ENCODE data around the gene ADAP1.

ADAP1 gene

DNA sequence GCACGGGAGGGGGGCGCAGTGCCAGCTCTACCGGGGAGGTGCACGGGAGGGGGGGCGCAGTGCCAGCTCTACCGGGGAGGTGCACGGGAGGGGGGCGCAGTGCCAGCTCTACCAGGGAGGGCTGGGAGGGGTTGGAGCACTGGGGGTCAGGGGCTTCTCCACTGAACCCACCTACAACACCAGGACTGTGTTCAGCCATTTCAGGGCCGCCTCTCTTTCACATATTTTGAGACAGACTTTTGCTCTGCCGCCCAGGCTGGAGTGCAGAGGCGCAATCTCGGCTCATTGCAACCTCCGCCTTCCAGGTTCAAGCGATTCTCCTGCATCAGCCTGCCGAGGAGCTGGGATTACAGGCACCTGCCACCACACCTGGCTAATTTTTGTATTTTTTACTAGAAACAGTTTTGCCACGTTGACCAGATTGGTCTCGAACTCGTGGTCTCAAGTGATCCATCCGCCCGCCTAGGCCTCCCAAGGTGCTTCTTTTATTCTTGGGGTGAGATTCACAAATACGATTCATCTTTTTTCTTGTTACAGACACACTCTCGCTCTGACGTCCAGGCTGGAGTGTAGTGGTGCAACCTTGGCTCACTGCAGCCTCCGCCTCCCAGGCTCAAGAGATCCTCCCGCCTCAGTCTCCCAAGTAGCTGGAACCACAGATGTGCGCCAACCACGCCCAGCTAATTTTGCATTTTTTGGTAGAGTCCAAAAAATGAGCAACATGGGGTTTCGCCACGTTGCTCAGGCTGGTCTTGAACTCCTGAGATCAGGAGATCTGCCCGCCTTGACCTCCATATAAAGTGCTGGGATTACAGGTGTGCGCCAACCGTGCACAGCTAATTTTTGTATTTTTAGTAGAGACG, 37.0 kb downstream of the ADAP1 start:
- no peak for TF ChIP-seq Cebpa-rat (IDR thresholded peaks at IDR 0.05)
- no peak overlapping the region for H3K27ac ChIP-seq
- H3K27me3 ChIP-seq, result no peaks in the 10 kb centered on the region
- peak overlapping the region in 2 of 11 experiments; percentile 46 to 70; a peak in 4 of 22 replicates for H3K4me2 ChIP-seq
- H3K4me1 ChIP-seq, result peaks cover 52 to 92% (median 82%) of the 10 kb centered on the region in 10 experiments
- H3K9ac ChIP-seq, result no peak overlapping the region
- H3K4me3 ChIP-seq, result no peak overlapping the region
- H3K36me3 ChIP-seq, result peaks cover 0 to 65% (median 28%) of the 10 kb centered on the region in 11 experiments; a peak in 17 of 22 replicates
- peaks cover 0 to 10% (median 0%) of the 10 kb centered on the region in 11 experiments; a peak in 1 of 22 replicates for H3K9me3 ChIP-seq (replicated peaks in 1 of 11)
- peaks cover 0 to 37% (median 13%) of the 10 kb centered on the region in 11 experiments; a peak in 12 of 22 replicates for H4K20me1 ChIP-seq

DNA sequence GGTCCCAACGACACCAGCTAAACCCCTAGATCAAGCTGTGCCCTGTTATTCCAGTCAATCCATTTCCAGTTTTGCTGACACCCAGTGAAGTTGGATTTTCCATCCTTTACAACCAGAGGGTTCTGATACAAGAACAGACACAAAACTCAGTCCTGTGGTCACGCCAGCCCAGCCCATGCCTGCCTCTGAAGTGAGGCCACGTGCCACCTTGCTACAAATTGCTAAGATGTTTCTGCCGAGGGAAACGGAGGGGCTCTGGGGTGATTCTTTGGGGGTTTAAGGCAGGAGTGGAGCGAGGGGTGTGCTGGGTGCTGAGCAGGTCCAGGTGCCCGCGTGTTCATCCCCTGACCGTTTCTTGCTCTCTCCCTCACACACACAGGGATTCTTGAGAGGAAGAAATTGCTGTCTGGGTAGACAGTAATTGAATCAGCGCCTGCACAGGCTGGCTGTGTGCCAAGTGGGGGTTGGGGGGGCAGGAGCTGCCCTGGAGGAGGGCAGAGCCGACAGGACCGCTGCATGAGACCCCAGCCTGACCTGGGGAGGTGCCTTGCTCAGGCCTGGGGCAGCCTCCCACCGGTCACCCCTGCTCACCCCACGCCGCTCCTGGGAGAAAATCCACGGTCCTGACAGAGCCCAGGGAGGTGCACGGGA, 38.1 kb downstream of the ADAP1 start:
- H3K36me3 ChIP-seq, result peaks cover 0 to 67% (median 28%) of the 10 kb centered on the region in 11 experiments; a peak in 17 of 22 replicates
- H3K27me3 ChIP-seq, result no peaks in the 10 kb centered on the region
- no peak for TF ChIP-seq Cebpa-rat (IDR thresholded peaks at IDR 0.05)
- H3K9me3 ChIP-seq (replicated peaks in 1 of 11), result peaks cover 0 to 10% (median 0%) of the 10 kb centered on the region in 11 experiments; a peak in 1 of 22 replicates
- H3K27ac ChIP-seq, result no peak overlapping the region
- no peak overlapping the region for H3K4me3 ChIP-seq
- 0 out of 22 replicates have a peak overlapping the region, but pooled peaks of 1 of the 11 experiments have one; percentile 6 for H3K9ac ChIP-seq
- H4K20me1 ChIP-seq, result peaks cover 0 to 45% (median 13%) of the 10 kb centered on the region in 11 experiments; a peak in 12 of 22 replicates
- peaks cover 41 to 90% (median 76%) of the 10 kb centered on the region in 10 experiments for H3K4me1 ChIP-seq
- H3K4me2 ChIP-seq, result peak overlapping the region; percentile 6 to 39 (median 25); a peak in 8 of 22 replicates

DNA sequence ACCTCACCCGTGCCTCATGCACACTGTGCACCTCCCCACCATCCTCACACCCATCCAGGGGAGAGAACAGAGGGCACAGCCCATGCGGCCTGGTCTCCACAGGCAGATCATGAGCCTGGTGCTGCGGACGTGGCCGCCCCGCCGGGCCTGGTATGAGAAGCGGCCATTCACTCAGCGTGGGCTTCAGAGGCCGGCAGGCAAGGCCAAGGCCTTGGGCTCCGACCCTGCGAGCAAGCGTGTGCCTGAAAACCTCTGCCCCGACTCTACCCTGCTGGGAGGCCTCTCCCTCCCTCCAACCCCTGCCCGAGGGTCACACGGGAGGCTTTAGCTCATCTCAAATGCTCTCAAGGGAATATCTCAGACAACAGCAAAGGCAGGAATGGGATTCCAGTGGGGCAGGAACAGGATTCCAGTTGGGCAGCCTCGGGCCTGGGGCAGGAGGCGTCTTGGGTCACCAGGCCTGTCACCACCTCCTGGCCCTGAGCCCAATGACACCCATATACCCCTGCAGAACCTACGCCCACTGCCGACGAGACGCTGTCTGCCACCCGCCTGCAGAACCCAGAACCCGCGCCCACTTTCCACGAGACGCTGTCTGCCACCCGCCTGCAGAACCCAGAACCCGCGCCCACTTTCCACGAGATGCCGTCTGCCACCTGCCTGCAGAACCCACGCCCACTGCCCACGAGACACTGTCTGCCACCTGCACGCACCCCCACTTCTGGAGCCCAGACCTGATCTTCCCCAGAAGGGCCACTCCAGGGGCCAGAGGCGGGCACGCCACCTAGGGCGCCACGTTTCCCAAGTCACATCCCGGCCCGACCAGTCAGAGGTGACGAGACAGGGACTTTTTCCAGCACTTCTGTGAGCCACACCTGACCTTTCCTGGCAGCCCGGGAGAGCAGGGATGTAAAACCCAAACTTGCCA, 38.9 kb downstream of the ADAP1 start:
- peaks cover 40 to 89% (median 75%) of the 10 kb centered on the region in 10 experiments for H3K4me1 ChIP-seq
- peak overlapping the region in 9 of 11 experiments; percentile 6 to 73 (median 36); a peak in 11 of 22 replicates for H3K4me2 ChIP-seq
- TF ChIP-seq Cebpa-rat (IDR thresholded peaks at IDR 0.05), result no peak
- no peak overlapping the region for H3K27ac ChIP-seq
- no peak overlapping the region for H3K4me3 ChIP-seq
- peak overlapping the region in 1 of 11 experiments; percentile 6; a peak in 1 of 22 replicates for H3K9ac ChIP-seq
- peaks cover 0 to 4% (median 0%) of the 10 kb centered on the region in 11 experiments; a peak in 7 of 22 replicates for H3K27me3 ChIP-seq
- peaks cover 0 to 60% (median 28%) of the 10 kb centered on the region in 11 experiments; a peak in 17 of 22 replicates for H3K36me3 ChIP-seq
- H3K9me3 ChIP-seq (replicated peaks in 1 of 11), result peaks cover 0 to 10% (median 0%) of the 10 kb centered on the region in 11 experiments; a peak in 1 of 22 replicates
- H4K20me1 ChIP-seq, result peaks cover 0 to 45% (median 15%) of the 10 kb centered on the region in 11 experiments; a peak in 12 of 22 replicates

DNA sequence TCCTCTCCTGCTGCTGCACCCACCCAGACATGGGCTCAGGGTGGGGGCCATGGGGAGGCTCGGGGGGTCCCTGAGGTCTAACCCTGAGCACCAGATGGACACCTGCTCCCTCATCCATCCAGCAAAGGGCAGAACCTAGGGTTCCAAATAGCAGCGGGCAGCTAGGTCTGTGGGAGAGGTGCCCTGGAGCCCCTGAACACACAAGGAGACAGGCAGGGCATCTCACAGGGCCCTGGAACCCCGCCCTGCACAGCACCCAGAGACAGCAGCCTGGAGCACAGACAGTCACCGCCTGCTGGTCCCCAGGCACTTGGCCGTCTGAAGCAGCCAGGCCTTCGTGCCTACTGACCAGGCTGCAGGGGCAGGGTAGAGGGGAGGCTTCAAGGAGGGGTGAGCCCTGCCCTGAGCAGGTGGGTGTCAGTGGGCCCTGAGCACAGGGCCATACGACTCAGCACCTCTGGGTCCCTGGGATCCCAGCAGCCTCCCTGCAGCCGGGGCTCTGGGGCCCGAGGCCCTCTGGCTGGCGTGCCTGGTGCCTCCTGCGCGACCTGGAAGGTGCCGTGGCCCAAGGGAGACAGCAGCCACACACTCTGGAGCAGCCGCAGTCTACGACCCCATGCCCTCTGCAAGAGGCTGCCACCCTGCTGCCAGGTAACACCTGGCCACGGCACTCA, 39.8 kb downstream of the ADAP1 start:
- Histone ChIP-seq H3K4me3 (no peak overlapping the region), H3K36me3 (peaks cover 0 to 60% (median 28%) of the 10 kb centered on the region in 11 experiments; a peak in 17 of 22 replicates), H3K9me3 (replicated peaks in 1 of 11) (peaks cover 0 to 10% (median 0%) of the 10 kb centered on the region in 11 experiments; a peak in 1 of 22 replicates), H4K20me1 (peaks cover 0 to 45% (median 17%) of the 10 kb centered on the region in 11 experiments; a peak in 14 of 22 replicates), H3K9ac (peak overlapping the region in 2 of 11 experiments; percentile 4 to 8; a peak in 2 of 22 replicates), H3K27me3 (peaks cover 0 to 13% (median 3%) of the 10 kb centered on the region in 11 experiments; a peak in 14 of 22 replicates), H3K4me1 (peaks cover 46 to 90% (median 76%) of the 10 kb centered on the region in 10 experiments), H3K4me2 (peak overlapping the region in 7 of 11 experiments; percentile 8 to 73 (median 54); a peak in 8 of 22 replicates), H3K27ac (peak overlapping the region in 1 of 11 experiments; percentile 22; a peak in 1 of 22 replicates)
- TF ChIP-seq Cebpa-rat (IDR thresholded peaks at IDR 0.05), result no peak

DNA sequence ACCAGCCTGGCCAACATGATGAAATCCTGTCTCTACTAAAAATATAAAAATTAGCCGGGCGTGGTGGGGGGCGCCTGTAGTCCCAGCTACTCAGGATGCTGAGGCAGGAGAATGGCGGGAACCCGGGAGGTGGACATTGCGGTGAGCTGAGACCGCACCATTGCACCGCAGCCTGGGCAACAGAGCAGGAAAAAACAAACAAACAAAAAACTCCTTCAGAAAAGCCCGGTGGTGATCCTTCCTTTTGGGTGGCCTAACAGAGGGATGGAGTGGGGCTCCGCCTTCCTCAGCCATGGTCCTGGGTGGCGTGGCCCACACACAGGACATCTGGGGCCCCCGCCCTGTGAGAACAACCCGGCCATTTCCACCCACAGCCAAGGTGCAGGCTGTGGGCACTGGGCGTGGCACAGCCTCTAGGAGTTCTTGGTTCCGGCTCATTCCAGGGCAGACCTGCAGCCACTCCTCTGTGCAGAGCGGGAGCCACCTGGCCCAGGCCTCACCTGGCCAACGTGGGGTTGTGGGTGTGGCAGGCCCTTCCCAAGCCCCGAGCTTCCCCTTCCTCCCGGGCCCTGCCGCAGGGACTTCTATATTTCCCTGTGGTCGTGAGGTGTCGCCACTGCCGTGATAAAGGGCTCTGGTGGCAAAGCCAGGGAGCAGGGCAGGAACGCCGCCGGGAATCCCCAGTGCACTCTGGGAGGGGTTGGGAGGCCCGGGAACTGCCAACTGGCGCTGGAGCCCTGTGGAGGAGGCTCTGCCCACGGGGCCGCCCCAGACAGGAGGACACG, 40.6 kb downstream of the ADAP1 start:
- H4K20me1 ChIP-seq, result peaks cover 0 to 43% (median 18%) of the 10 kb centered on the region in 11 experiments; a peak in 15 of 22 replicates
- no peak overlapping the region for H3K4me3 ChIP-seq
- H3K9ac ChIP-seq, result peak overlapping the region in 2 of 11 experiments; percentile 4 to 8; a peak in 2 of 22 replicates
- H3K27me3 ChIP-seq, result peaks cover 0 to 20% (median 9%) of the 10 kb centered on the region in 11 experiments; a peak in 15 of 22 replicates
- H3K4me2 ChIP-seq, result peak overlapping the region in 5 of 11 experiments; percentile 26 to 73 (median 63); a peak in 9 of 22 replicates
- H3K9me3 ChIP-seq (replicated peaks in 1 of 11), result peaks cover 0 to 10% (median 0%) of the 10 kb centered on the region in 11 experiments; a peak in 1 of 22 replicates
- peaks cover 0 to 55% (median 28%) of the 10 kb centered on the region in 11 experiments; a peak in 17 of 22 replicates for H3K36me3 ChIP-seq
- peak overlapping the region in 2 of 11 experiments; percentile 3 to 22; a peak in 2 of 22 replicates for H3K27ac ChIP-seq
- no peak for TF ChIP-seq Cebpa-rat (IDR thresholded peaks at IDR 0.05)
- H3K4me1 ChIP-seq, result peaks cover 48 to 91% (median 78%) of the 10 kb centered on the region in 10 experiments

DNA sequence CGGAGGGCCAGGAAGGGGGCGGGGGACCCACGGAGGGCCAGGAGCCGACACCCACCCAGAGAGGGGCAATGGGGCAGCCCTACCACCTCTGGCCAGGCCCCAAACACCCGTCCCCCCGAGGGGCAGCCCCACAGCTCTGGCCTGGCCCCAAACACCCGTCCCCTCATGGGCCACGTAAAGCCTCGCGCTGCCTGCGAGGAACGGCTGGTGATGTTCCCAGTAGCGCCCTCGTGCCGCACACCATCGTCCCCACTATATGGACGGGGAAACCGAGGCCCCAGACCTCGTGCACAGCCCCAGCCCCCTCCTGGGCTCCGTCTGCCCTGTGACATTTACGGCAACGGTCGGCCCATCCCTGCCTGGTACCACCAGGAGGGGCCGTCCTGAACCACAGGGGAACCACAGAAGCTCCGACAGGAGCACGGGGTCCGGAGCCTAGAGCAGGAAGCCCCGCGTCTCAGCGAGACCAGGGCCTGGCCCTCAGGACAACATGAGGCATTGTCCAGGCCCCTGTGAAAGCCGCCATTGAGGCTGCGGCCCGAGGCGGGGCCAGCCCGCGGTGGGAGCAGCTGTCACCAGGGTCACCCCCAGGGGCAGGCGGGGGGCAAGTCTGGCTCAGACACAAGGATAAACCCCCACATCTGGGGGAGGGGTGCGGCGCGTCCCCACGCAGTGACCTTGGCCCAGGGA, 42.5 kb downstream of the ADAP1 start:
- no peak for TF ChIP-seq Cebpa-rat (IDR thresholded peaks at IDR 0.05)

More for the DNA sequence above, 42.5 kb downstream of the ADAP1 start:
- H4K20me1 ChIP-seq, result peaks cover 6 to 61% (median 35%) of the 10 kb centered on the region in 11 experiments; a peak in 21 of 22 replicates
- peaks cover 0 to 28% (median 13%) of the 10 kb centered on the region in 11 experiments; a peak in 18 of 22 replicates for H3K27me3 ChIP-seq
- peak overlapping the region in 6 of 11 experiments; percentile 30 to 73 (median 64); a peak in 11 of 22 replicates for H3K4me2 ChIP-seq
- peak overlapping the region in 1 of 11 experiments; percentile 15; a peak in 1 of 22 replicates for H3K27ac ChIP-seq
- peaks cover 6 to 62% (median 14%) of the 10 kb centered on the region in 11 experiments; a peak in 15 of 22 replicates for H3K36me3 ChIP-seq
- H3K9me3 ChIP-seq (replicated peaks in 1 of 11), result peaks cover 0 to 10% (median 0%) of the 10 kb centered on the region in 11 experiments; a peak in 1 of 22 replicates
- 0 out of 22 replicates have a peak overlapping the region, but pooled peaks of 1 of the 11 experiments have one; percentile 19 for H3K9ac ChIP-seq
- no peak overlapping the region for H3K4me3 ChIP-seq
- H3K4me1 ChIP-seq, result peaks cover 46 to 94% (median 80%) of the 10 kb centered on the region in 10 experiments

Data from BLaER1 treated with 17β-estradiol and CSF1 and Interleukin-3, amounts not matched to agents 10 nM and 100 nM (cell line).